ENCODE results near the gene ZKSCAN4.

- no peak for TF ChIP-seq JUN (IDR thresholded peaks at IDR 0.05)
- no peak for TF ChIP-seq CTCF (IDR thresholded peaks at IDR 0.05)
- TF ChIP-seq EP300 (IDR thresholded peaks at IDR 0.05): no peak
- TF ChIP-seq FOSL2 (IDR thresholded peaks at IDR 0.05): no peak
- TF ChIP-seq FOSL2 (CRISPR knock-in tag; IDR thresholded peaks at IDR 0.05): no peak
- no peak for TF ChIP-seq PBX3 (IDR thresholded peaks at IDR 0.05)
- TF ChIP-seq ELK1 (IDR thresholded peaks at IDR 0.05; ENCODE audit: low read depth, low read length): no peak
- TF ChIP-seq CEBPB (IDR thresholded peaks at IDR 0.05): no peak
- no peak for TF ChIP-seq REST (IDR thresholded peaks at IDR 0.05)
- TF ChIP-seq MAX (IDR thresholded peaks at IDR 0.05): no peak
- no peak for TF ChIP-seq NPAS2 (CRISPR knock-in tag; IDR thresholded peaks at IDR 0.05; ENCODE audit: borderline replicate concordance)
- TF ChIP-seq USF2 (IDR thresholded peaks at IDR 0.05): no peak
- no peak for TF ChIP-seq RAD21 (conservative IDR thresholded peaks at IDR 0.05 in 1 of 2, IDR thresholded peaks at IDR 0.05 in 1 of 2)
These were observed 48.9 kb downstream of the ZKSCAN4 start for GRCh38 chr6:28203201-28203600.
